Activated CD8-positive, alpha-beta memory T cell treated with anti-CD3 and anti-CD28 coated beads for 48 hours (primary cell): ENCODE data around the gene IL17REL.
"Not testable (repeated sequence)": the region's sequence is repeated elsewhere in the genome, so short reads cannot be mapped to it uniquely, and the experiment has no call there.

ENCODE experiments used
- DNase-seq, 3 experiments: peaks; one replicate each; pipeline ENCODE4 v3.0.0-alpha.2; 2020; ENCODE audit warnings: low read depth in 2 of 3, low spot score in 2 of 3

IL17REL gene

DNA sequence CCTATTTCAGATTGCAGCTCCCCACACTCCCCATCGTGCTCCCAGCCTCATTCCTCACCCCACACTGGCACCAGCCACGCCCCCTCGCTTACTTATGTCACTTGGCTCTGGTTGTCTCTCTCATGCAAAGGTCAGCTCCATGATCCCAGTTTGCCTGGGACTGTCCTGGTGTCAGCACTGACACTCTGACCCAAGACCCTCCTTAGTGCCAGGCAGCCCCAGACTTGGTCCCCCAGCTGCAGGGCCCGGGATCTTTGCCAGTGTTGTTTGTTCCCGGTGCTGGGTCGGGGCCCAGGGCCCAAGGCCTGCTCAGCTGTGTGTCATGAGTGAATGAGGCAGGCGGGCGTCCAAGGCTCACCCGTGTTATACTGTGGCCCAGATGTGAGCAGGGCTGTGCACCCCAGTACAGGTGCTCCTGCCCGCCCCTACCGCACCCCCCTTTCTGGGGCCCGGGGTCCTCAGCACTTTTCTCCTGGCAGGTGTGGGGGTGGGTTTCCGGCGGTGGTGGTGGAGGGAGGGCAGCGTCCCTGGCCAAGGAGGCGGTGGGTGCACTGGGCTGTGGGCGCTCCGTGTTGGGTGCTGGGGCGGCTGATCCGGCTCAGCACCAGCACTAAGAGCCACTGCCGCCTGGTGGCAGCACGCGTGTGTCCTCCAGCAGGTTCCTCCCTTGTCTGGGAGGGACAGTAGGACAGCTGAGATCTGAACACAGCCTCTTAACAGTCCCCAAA lies 19.5 kb downstream of the IL17REL start:
- DNase-seq = no peak

DNA sequence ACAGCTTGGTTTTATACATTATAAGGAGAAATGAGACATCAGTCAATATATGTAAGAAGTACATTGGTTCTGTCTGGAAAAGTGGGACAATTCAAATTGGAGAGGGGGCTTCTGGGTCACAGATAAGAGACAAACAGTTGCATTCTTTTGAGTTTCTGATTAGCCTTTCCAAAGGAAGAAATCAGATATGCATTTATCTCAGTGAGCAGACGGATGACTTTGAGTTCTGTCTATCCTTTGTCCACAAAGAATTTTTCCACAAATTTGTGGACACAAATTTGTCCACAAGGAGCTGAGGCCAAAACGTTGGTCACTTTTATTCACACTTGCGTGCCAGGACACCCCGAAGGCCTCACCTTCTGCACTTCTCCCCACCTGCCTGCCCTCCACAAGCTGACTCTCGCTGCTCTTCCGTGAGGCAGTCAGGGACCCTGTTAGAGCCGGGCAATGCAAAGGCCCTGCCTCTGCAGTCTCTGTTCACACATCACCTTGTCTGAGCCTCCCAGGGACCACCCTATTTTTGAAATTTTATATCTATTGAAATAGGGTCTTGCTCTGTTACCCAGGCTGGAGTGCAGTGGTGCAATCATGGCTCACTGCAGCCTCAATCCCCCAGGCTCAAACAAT lies 20.5 kb downstream of the IL17REL start:
- no peak for DNase-seq

DNA sequence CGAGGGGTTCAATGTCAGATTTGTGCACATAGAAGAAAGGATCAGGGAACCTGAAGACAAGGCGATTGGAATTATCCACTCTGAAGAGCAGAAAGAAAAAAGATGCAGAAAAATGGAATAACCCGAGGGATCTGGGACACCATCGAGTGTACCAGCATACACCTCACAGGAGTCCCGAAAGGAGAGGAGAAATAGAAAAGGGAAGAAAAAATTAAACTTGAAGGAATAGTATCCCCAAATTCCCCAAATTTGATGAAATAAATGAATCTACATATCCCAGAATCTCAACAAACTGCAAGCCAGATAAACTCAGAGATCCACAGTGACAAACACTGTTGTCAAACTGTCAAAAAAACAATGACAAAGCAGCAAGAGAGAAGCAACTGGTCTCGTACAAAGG lies 21.4 kb downstream of the IL17REL start:
- no peak for DNase-seq

DNA sequence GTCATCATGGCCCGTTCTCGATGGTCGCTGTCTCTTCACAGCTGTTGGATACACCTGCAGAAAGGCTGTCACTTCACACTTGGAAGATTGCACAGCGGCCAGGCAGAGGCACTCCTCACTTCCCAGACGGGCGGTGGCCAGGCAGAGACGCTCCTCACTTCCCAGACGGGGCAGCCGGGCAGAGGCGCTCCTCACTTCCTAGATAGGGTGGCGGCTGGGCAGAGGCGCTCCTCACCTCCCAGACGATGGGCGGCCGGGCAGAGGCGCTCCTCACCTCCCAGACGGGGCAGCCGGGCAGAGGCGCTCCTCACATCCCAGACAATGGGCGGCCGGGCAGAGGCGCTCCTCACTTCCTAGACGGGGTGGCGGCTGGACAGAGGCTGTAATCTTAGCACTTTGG lies 22.7 kb downstream of the IL17REL start:
- not testable (repeated sequence) for DNase-seq

DNA sequence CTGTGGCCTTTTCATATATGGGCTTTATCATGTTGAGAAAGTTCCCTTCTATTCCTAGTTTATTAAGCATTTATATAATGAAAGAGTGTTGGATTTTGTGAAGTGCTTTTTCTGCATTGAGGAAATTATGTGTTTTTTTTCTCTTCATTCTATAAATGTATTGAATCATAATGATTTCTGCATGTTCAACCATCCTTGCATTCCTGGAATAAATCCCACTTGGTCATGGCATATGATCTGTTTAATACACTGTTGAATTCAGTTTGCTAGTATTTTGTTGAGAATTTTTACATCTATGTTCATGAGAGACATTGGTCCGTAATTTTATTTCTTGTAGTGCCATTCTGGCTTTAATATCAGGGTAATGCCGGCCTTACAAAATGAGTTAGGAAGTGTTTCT lies 26.2 kb downstream of the IL17REL start:
- DNase-seq = no peak

DNA sequence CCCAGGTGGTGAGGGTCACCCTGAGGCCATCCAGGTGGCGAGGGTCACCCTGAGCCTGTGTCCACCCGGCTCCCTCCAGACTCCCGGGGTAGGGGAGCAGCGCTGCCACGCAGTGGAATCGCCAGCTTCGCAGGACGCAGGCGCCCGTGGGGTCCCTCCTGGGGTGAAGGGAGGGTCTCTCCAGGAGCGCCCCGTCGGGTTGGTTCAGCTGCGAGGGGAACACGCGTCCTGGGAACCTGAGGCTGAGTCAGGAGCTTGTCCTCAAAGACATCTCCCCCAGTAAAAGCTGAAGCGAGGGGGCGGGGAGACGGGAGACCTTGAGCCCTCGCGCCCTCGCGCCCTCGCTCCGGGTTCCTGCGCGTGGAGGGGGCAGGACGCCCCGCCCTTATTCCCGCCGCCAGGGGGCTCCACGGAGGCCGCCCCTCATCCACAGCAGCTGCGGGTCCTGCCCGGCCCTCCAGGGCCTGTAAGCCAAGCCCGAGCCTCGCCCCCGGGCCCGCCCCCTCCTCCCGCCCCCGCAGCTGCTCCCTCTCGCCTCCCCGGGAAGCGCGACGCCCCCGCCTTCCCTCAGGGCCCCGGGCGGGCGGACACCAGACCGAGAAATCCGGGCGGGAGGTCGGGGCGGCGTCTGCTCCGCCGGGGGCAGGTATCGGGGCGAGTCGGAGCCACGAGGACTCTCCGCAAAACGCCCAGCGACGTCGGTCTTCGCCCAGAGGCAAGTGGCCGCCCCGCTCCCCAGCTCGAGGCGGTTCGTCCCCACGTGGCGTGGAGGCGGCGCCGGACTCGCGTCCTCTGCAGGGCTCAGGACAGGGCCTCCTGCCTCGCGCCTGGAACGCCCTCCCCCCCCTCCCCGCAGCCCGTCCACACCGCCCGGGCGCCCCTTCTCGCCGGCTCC lies 29.2 kb downstream of the IL17REL start:
- DNase-seq = no peak

DNA sequence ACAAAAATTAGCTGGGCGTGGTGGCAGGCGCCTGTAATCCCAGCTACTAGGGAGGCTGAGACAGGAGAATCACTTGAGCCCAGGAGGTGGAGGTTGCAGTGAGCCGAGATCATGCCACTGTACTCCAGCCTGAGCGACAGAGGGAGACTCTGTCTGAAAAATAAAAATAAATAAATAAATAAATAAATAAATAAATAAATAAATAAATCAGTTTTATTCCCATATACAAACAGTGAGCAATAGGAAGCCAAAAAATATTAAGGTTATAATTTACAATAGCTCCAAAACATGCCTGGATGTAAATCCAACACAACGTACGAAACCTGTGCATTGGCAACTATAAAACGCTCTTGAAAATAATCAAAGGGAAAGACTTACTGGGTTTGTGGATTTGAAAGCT lies 30.8 kb downstream of the IL17REL start:
- not testable (repeated sequence) for DNase-seq

DNA sequence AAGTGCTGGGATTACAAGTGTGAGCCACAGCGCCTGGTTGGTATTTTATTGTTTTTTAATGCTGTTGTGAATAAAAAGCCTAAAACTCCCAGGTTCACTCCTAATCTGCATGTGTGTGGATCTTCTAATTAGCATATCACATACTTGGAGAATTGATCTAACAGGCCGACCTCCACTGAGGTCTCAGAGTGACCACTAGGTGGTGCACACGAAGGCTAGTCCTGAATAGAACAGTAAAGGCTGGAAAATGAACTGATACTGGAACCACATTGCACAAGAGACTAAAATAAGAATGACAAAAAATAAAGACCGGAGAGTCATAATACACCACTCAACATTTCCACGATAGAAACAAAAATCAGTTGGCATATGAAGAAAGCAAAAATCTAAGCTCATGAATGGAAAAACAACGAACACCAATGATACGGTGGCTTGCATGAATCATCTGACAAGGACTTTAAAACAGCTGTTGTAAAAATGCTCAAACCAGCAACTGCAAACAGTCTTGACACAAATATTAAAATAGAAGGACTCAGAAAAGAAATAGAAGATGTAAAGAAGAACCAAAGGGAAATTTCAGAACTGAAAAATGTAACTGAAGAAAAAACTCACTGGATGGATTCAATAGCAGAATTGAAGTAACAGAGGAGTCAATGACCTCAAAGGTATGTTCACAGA lies 32.8 kb downstream of the IL17REL start:
- DNase-seq = no peak

DNA sequence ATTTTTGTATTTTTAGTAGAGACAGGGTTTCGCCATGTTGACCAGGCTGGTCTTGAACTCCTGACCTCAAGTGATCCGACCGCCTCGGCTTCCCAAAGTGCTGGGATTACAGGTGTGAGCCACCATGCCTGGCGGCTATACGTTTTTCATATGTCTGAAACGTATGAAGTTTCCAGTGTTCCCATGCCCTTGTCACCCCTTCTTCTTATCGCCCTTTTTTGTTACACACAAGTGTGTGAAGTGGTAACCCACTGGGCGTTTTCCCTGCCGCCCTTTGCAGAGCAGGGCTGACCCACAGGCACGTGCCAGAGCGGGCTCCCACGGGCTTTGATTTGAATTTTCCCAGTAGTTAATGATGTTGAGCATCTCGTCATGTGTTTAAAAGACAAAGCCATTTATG lies 35.0 kb downstream of the IL17REL start:
- DNase-seq = no peak

DNA sequence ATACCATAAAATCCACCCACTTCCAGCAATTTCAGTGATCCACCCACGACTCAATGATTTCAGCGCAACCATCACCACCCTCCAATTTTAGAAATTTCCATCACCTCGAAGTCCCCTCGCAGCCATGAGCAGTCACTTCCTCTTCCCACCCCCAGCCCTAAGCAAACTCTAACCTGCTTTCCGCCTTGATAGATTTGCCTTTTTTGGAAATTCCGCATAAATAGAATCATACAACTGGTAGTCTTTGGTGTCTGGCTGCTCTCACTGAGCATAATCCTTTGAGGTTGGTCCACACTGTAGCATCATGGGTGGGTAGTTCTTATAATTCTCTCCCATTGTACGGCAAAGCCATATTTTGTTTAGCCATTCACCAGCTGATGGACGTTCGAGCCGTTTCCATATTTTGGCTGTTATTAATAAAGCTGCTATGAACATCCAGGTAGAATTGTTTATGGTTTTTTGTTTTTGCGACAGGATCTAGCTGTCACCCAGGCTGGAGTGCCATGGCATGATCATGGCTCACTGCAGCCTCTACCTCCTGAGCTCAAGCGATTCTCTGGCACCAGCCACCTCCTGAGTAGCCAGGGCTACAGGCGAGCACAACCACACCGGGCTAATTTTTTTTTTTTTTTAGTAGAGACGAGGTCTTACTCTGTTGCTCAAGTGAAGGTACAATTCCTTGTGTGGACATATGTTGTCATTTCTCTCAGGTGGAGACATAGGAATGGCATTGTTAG lies 36.0 kb downstream of the IL17REL start:
- no peak for DNase-seq

DNA sequence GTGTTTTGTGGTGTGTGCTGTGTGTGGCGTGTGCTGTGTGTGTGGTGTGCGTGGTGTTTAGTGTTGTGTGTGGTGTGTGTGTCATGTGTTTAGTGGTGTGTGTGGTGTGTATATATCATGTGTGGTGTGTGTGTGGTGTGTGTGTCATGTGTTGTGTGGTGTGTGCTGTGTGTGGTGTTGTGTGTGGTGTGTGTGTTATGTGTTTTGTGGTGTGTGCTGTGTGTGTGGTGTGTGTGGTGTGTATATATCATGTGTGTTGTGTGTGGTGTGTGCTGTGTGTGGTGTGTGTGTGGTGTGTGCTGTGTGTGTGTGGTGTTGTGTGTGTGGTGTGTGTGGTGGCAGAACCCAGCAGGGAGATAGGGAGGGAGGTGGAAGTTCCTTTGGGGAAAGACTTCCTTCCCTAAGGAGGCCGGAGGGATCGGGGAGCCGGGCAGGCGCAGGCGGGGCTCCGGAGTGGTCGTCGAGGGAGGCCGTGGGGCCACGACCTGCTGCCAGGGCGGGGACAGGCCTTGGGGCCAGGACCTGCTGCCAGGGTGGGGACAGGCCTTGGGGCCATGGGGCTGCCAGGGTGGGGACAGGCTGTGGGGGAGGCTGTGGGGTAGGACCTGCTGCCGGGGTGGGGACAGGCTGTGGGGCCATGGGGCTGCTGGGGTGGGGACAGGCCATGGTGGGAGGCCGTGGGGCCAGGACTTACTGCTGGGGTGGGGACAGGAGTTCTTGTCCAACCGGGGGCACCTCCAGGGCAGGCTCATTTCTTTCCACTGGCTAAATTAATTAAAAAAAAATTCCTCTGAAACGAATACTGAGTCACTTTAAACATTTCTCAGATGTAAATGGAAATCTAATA lies 36.8 kb downstream of the IL17REL start:
- DNase-seq = peak in 1 of 3 experiments; percentile 46

DNA sequence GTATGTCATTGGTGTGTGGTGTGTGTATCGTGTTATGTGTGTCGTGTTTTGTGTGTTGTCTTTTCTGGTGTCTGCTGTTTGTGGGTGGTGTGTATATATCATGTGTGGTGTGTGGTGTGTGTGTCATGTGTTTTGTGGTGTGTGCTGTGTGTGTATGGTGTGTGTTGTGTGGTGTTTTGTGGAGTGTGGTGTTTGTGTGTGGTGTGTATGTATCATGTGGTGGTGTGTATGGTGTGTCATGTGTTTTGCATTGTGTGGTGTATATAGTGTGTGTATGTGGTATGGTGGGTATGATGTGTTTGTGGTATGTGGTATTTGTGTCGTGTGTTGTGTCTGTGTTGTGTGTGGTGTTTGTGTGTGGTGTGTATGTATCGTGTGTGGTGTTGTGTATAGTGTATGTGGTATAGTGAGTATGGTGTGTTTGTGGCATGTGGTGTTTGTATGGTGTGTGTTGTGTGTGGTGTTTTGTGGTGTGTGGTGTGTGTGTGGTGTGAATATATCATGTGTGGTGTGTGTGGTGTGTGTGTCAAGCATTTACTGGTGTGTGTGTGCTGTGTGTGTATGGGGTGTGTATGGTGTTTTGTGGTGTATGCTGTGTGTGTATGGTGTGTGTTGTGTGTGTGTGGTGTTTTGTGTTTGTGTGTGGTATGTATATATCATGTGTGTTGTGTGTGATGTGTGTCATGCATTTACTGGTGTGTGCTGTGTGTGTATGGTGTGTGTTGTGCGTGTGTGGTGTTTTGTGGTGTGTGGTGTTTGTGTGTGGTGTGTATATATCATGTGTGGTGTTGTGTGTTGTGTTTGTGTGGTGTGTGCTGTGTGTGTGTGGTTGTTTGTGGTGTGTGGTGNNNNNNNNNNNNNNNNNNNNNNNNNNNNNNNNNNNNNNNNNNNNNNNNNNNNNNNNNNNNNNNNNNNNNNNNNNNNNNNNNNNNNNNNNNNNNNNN lies 39.3 kb downstream of the IL17REL start:
- no peak for DNase-seq

DNA sequence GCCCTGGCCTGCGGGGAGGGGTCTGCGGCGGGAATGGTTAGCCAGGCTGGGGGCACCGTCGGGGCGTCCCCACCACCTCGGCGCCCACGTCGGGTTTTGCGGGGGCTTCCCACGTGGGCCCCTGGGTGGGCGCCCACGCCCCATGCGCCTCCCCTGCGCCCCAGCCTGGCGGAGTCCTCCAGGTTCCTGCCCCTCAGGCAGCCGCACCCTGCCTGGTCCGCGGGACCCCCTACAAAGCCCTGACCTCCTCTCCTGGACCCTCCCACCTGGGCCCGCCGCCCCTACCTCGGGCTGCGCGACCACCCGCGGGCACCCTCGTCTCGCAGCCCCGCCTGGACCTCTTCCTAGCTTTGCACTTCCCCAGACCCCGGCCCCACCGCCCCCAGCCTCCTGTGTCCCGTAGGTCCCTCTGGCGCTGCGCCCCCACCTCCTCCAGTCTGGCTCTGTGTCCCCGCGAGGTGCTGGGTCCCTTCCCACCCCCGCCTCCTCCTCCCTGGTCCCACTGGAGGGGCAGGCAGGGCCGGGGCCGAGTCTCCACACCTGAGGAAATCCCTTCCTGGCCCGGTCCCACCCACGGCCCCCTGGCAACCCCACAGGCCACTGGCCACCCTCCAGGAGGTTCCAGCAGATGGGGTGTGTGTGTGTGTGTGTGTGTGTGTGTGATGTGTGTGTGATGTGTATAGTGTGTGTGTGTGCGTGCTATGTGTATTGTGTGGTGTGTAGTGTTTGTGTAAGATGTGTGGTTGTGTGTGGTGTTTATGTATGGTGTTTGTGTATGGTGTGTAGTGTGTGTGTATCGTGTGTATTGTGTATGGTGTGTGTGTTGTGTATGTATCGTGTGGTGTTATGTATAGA lies 40.2 kb downstream of the IL17REL start:
- no peak for DNase-seq

DNA sequence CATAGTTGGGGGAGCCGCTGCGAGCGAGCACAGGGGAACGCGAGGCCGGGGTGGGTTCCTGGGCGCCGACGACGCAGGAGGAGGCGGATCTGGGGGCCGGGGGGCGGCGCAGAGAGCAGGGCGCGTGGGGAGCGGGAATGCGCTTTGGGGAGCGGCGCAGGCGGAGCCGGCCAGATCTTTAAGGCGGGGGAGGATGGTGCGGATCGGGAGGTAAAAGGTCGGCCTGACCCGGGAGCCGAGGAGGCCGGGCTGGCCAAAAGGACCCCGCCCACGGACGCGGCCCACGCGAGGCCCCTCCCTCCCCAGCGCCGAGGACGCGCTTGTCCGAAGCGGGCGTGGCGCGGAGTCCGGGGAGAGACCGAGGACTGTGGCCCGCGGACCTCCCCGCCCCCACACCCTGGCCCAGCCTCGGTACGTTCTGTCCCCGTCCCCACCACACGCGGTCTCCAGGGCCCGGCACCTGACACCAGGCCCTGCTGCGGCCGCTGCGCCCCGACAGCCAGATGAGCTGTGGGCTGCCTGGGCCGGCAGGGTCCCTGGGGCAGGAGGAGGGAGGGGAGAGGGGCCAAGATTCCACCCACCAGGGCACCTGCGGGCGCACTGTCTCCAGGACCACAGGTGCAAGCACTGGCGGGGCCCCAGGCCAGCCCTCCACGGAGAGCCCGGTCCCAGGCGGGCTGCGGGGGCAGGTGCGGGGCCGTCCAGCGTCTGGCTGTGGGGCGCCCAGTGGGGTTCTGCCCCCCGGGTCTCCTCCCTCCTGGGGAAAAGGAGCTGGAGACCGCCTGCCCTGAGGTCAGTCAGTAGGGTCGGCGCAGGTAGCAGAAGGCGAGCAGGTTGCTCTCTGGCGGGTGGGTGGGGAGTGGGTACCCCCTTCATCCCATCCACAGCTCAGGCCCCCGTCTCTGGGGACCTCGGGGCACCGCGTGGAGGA lies 41.1 kb downstream of the IL17REL start:
- peak in 1 of 3 experiments; percentile 71 for DNase-seq

DNA sequence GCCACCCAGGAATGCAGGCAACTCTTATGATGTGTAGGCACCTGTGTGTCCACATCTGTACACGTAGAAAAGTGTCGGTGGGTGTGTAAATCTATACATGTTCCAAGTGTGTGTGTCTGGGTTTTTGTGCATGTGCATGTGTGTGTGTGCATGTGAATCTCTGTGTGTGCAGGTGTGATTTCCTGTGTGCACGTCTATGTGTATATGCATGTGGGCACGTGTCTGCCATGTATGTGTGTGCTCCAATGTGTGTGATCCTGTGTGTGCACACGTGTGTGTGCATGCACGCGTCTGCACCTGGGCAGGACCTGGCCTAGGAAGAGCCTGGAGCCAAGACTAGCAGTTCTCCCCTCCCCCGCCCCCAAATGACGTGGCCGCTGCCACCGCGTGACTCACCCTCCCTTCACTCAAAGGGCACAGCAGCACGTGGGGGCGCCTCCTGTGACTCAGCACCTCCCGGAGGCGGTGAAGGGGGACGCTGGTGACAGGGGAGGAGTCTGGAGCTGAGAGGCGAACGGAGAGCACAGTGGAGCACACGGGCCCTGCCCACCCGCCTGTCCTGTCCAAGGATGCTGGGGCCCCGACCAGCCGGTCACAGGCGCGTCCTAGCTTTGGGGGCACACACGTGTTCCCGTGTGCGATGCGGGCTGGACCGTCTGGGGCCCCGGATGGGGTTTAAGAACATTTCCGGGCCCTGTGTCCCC lies 41.9 kb downstream of the IL17REL start:
- DNase-seq = peak; percentile 84 to 93 (median 84)
